GM18517 (cell line): ENCODE measurements around the gene SPAG17.
A peak's percentile ranks its signal among the peaks of the same experiment; 100 is the strongest.
"Not testable (repeated sequence)": the region's sequence is repeated elsewhere in the genome, so short reads cannot be mapped to it uniquely, and the experiment has no call there.

Source experiments
- ATAC-seq: cut with Tn5 transposase; IDR thresholded peaks from one replicate; pipeline ENCODE4 v1.9.1; 2021; ENCODE audit warnings: mild to moderate bottlenecking, moderate library complexity; ENCODE audit not compliant: unreplicated experiment

Gene SPAG17

DNA sequence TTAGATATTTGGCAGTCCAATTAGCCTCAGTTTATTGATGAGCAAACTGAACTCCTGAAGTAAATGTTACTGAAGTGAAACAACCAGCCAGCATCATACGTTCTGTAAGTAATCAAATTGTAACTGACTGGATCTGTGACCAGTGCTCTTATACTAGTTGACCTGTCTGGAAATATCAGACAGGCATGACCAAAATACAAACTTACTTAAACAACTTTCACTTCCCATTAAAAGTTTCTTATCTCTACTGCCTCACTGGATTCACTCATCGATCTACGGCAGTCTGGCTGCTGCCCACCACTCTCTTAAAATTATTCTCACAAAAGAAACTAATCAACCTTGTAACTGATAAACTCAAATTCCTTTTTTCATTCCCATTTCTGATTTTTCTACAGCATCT, 199.1 kb downstream of the SPAG17 start:
- peak; percentile 76 for ATAC-seq

DNA sequence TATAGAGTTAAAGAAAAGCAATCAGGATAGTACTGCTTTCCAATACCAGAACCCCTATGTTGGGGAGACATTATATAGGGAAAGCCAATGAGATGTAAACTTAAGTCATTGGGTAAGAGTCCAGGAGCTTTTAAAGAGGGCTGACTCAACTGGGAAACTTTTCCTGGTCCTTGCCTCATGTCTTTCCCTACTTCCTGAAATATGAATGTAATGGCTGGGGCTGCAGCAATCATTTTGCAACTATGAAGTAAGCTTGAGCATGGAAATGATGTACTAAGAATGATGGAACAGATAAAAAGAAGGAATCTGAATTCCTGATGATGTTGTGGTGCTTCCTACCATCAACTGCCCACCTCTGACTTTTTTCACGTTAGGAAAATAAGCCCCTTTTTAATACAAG, 199.8 kb downstream of the SPAG17 start:
- ATAC-seq = no peak

DNA sequence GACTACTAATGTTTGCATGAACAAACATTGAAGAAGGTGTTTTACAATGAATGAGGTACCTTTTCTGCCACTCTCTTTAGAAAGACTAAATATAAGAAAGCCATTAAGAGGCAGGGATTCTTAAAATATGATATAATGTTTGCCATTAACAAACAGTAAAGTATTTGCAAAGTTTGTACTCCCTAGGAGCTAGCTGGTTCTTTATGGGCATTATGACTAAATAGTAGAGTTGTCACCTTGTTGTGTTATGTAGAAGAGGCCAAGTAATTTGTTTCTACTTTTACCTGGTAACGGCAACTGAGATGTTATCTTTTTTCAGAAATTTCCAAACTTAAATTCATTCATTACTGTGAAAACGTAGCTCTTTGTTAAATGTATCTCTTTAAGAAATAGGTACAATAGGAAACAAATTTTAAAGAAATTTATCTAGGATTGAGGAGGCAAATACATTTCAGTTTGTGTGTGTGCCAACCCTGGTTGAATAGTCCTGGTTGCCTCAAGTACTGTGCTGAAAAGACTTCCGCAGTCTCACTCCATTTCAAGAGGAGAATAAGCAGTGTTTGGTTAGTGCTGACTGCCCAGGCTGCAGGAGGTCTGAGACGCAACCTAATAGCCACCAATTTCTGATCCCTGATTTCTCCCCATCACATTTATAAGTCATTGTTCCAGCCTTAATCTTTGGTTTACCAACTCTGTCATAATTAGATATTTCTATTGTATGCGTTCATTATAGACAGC, 203.4 kb downstream of the SPAG17 start:
- ATAC-seq = no peak

DNA sequence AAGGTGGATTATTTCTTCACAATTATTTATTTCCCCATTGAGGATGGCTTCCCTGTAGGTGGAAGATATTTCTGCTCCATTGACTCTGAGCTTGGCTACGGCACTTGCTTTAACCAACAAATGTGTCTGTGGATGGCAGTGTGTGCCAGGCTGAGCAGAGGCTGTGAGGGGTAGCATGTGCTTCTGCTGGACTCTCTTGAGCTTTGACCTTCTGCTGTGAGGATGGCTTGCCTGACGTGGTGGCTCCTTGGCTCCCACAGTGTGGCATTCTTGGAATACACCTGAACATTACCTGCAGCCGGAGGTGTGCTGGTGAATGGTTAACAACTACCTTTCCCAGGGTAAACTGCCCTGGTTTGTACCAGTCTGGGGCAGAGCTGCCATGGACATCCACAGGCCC, 208.6 kb downstream of the SPAG17 start:
- no peak for ATAC-seq

DNA sequence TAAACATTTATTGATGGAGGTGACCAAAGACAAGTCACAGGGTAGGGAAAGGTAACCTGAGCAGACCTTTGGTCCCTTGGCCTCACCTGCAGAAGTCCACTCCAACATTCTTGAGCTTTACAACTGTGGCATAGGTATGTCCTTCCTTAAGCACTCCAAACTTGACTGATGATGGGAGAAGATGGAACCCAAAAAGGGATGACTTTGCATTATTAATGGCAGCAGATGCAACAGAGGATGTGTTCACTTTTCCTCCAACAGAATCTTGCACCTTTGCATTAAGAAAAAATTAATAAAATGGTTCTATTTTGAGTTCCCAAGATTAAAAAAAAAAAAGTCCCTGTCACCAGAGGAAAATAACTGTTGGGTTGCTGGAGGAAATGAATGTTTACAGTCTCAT, 213.3 kb downstream of the SPAG17 start:
- ATAC-seq = no peak

DNA sequence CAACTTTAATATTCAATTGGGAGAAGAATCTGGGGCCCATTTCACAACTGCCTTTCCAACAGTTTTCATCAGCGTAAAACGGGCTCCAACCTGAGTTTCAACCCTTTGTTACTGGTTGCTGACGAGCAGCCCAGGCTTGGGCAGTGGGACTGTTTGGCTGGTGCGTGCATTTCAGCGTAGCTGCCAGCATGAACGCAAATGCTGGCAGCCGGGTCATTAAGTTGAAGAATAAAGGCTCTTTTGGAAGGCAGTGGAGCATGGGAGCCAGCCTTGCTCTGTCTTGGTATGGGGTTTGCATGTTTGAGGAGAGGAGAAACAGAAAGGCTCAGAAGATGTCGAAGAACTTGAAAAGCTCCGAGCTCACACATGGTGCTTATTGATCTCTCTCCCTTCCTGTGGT, 214.8 kb downstream of the SPAG17 start:
- ATAC-seq = no peak

DNA sequence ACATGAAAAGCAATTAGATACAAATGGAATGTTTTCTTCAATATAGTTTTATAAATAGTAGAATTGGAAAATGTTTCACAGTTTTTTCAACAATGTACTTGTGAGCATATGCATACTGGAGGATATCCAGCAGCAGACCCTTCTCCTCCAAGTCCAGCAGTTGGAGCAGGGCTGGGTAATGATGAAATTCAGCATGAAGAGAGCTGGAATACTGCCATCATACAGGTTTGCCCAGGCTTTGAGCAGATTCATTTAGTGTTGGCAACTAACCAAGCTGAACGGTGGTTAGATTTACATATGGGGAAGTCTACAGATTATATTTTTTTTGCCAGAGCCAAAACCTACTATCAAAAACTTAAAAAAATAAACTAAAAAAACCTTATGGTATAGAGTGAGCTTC, 217.1 kb downstream of the SPAG17 start:
- ATAC-seq = no peak

DNA sequence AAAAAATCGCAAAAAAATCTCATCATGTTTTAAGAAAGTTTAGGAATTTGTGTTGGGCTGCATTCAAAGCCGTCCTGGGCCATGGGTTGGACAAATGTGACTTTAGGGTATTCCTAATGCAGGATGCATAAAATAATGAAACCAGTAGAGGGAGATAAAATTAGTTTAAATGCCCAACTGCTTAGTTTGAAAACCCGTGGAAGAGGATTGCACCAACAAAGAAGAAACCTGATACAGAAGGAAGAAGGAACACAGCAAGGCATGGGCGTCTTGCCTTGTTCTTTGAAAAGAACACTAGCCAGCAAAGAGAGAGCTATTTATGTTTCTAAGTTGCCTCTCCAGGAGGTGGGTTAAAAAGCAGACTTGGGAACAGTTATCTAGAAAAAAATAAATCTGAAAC, 217.6 kb downstream of the SPAG17 start:
- no peak for ATAC-seq

DNA sequence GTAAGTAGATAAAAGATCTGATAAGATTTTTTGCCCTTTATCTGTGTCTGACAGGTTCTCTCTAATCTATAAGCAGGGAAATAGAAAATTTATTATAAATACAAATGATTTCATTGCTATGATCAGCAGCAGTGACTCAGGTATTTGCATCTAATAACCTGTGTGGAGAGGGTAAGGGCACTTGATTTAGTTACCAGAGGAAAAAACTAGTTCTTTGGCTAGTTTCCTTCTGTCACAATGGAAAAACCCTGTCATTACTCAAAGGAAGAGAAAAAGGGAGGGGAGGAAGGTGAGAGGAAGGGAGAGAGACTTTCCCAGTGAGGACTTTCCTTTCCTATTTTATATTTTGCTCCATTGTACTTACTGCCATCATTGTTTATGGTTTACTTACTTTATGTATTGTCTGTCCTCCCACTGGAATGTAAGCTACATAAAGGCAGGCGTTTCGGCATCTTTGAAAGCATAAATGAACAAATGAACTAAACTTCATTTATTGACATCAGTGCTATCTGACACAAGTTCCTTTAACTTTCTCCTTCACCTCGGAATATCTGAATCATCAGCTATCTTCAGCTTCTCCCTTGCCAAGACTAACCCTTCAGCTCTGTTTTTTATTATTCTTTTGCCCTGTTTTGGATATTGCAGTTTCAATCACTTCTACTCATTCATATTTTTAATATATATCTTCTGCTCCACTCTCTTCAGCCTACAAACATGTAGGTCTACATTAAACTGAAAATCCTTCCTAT, 220.6 kb downstream of the SPAG17 start:
- no peak for ATAC-seq

DNA sequence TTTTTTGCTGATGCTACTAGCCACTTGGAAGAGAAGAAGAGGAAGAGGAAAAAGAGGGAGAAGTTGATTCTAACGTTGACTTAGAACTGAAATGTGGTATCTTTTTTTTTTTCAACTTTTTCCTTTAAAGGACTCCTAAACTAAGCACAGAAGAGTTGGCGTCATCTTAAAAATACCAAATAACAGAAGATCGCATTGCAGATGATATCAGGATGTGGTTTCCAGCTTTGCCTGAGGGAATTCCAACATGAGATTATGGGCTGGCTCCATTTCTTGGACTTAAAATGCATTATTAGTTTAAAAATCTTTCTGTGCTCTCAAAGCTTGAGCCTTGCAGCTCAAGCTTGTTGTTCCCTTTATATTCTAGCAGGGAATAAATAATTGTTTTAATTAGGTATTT, 225.7 kb downstream of the SPAG17 start:
- ATAC-seq = no peak

DNA sequence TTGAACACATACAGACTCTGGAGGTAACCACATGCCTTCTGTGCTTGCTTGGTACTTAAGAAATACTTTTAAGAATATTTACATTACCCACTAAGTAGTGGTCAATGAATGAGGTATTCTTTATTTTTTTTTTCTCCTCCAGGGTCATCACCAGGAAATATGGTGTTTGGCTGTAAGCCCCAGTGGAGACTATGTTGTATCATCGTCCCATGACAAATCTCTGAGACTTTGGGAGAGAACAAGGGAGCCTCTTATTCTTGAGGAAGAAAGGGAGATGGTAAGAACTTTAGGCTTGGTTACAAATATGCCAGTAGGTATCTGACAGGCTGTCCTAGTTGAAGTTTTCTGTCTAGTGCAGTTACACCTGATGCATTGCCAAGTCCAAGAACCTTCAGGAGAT, 232.6 kb downstream of the SPAG17 start:
- no peak for ATAC-seq

DNA sequence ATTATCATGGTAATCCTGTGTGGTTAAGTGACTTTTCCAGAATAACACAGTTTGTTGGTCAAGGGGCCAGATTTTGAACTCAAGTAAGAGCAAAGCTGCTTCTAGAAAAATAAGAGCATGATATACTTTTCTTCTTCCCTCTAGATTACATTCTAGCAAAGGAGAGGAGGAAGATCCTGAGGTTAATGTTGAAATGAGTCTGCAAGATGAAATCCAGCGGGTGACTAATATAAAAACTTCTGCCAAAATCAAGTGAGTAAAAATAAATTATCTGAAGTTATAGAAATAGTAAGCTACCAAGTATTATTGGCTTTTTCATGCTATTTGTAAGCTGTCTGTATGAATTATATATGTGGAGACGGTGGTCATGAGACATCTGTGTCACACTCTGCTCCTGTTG, 242.7 kb downstream of the SPAG17 start:
- no peak for ATAC-seq

DNA sequence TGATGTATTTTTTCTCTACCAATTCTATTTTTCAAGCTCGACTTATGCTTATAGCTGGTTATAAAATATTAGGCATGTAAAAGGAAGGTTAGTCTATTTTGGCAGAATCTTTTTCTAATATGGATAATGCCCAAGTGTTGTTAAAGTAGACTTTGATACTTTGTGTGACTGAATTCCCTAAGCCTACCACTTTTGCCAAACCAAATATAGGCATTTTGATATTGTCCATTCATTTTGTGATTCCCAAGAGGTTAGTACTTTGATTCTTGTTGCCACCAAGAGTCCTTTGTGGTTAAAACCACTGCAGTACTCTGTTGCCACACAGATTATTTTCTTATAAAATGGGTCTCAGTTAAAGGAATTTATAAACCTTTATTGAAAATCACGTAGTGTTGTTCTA, 251.3 kb downstream of the SPAG17 start:
- no peak for ATAC-seq

DNA sequence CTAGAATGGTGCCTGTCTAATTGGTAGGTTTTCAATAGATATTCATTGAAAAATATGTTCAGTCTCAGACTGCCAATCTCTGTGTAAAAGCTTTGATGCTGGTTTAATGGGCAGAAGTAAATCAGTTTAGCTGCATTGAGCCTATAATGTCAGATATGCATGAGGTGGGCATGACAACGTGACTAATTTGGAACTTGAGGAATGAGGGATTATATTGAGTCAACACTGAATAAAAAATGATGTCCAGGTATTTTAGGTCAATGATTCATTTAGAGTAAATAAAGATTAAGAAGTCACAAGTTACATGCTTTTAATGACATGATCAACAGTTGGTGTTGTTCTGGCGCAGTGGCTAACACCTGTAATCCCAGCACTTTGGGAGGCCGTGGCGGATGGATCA, 252.5 kb downstream of the SPAG17 start:
- ATAC-seq = no peak

DNA sequence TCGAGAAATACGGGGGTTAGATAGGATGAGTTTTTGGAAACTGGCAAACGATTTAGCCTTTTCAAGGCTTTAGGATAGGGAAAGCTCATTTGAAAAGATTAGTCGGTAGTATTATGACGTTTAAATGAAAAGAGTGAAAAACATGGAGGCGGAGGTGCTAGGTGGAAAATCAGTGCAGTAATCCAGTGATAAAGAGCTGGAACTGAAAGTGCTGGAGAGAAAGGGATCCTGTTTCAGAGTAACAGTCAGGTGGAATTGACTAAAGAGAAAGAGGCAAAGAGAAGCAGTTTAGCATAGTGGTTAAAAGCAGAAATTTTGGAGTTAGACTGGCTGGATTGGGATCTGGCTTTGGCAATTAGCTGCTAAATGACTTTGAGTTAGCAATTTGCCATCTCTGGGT, 254.5 kb downstream of the SPAG17 start:
- no peak for ATAC-seq

DNA sequence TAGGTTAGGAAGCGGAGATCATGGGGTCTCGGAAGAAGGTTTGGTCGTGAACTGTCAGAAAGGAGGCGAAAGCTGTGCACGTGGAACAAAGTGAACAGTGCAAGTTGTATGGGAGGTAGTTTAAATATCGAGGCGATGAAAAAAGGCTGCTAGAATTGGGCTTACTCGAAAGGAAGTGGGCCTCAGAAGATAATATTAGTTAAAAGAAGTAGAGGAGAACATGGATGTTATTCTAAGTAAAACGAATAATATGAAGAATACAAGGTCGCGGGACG, 254.9 kb downstream of the SPAG17 start:
- ATAC-seq = no peak

DNA sequence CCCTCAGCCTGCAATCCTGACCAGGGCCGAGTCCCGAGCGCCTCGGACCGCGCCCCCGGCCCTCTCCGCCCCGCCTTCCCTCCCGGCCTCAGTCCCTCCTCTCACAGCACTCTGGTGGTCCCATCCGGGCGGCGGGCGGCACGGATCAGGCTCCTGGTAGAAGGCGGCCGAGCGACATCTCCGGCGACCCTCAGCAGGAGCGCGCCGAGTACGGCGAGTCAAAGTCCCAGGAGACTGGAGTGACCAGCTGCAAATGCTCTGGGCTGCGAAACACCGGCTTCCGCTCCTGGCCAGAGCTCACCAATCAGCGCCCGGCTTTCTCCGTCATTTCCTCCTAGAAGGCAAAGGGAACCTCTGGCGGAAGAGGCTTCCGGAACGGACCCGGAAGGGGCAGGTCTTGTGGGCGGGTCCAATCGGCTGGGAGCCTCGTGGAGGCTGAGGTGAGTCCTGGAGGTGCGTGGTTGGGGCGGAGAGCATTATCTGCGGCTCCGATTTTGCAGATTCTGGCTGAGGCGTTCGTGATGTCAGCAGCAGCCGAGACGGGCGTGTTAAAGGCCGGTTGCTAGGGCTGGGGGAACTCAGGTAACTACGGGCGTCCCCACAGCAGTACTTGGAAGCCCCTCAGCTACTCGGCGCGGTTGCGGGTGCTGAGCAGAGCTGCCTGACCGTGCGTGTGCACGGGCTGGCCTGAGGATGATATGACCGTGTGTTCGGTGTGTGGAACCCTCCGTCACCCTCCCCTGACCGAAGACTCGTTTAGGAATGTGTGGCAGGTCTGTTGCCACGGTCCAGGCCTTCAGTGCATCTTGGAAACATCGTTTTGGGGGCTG, 255.5 kb downstream of the SPAG17 start, which contains the start of the genes GDAP2 and WDR3:
Gene GDAP2, minus strand, starts transcription at position 279 of the 830 bp plus-strand sequence. CDS start 9,264 bp downstream, outside the sequence.
Gene WDR3, plus strand, starts transcription at position 397 of the 830 bp plus-strand sequence. CDS start 3,581 bp downstream, outside the sequence.
- ATAC-seq = peak; percentile 95

DNA sequence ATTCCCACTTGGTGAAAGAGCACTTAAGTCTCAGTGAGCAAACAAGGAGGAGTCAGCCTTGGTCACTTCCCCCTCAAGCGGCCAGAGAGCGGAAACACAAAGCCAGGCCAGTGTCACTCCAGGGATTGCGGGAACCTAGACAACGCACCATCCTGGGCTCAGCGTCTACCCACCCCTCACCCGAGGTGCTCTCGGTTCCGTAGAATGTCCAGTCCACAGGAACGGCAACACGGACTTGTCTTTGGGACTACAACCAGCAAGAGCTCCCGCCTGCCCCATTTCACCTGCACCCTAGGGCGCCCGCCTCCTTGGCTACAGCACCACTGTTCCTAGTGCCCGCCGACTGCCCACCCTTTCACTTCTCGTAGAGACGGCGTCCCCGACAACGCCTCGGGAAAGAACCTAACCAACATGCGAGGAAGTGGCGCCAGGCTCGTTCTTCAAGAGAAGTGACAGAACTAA, 256.1 kb downstream of the SPAG17 start:
- peak; percentile 42 for ATAC-seq

DNA sequence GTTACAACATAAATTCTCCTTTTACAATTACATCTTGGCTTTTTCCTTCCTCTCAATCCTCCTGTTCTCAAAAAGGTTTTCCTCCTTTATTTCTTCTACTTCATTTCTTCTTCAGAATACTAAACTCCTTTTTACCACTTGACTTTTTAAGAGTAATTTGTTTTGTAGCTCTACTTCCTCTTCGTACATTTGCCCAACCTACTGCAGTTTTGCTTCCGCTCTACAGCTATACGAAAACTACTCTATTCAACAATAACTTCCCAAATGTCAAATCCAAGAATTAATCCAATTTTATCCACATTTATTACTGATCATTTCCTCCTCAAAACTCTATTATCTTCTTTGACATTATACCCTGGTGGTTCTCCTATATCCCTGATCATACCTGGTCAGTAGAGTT, 259.0 kb downstream of the SPAG17 start:
- no peak for ATAC-seq

DNA sequence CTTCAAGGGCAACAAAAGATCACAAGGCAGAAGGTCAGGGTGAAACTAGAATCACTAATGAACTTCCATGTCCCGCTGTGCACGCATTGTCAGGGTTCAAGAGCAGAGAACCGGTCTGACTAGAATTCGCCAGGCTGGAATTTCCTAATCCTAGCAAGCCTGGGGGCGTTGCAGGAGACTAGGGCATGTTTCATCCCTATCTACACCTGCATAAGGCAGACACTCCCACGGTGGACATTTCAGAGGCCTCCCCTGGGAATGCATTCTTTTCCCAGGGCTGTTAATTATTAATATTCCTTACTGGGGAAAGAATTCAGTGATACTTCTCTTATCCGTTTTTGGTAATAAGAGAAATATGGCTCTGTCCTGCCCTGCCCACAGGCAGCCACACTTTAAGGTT, 262.3 kb downstream of the SPAG17 start:
- ATAC-seq = not testable (repeated sequence)

DNA sequence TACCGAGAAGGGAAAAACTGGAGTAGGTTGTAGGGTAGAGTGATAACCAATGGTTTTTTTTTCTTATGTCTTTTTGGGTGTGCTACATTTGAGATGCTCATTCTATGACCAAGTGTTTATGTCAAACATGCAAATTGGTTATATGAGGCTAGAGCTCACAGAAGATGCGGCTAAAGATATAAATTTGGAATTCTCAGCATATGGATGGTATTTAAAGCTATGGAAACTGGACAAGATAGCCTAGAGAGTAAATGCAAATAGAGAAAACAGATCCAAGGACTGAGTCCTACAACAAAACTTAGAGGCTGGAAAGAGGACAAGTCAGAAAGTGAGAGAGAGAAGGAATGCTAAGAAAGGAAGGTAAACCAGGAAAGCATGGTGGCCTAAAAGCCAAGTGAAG, 263.0 kb downstream of the SPAG17 start:
- ATAC-seq = no peak

DNA sequence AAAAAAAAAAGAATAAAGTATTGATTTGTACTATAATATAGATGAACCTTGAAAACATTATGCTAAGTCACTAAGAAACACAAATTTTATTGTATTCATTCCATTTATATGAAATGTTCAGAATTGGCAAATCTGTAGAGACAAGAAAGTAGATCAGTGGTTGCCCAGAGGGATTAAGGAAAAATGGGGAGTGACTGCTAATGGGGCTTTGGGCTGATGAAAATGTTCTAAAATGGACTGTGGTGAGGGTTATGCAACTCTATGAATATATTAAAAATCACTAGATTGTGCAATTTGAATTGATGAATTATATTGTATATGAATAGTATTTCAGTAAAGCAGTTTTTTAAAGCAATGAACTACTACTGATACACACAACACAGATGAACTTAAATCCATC, 265.7 kb downstream of the SPAG17 start:
- no peak for ATAC-seq
